Measurements from ENCODE around the gene STK10.

Gene STK10

DNA sequence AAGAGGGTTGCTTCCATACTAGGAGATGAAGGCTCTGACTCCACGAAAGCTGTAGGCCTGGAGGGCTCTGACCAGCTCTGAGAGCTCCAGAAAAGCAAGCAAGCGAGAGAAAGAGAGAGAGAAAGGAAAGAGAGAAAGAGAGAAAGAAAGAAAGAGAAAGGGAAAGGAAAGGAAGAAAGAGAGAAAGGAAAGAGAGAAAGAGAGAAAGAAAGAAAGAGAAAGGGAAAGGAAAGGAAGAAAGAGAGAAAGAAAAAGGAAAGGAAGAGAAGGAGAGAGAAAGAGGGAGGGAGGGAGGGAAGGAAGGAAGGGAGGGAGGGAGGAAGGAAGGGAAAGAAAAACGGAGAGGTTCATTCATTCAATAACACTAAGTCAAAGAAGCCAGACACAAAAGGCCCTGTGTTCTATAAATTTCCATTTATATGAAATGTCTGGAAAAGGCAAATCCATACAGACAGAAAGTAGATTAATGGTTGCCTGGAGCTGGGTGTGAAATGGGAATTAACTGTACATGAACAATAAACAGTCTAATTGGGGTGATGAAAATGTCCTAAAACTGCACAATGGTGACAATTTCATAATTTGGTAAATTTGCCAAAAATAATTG lies 1.8 kb upstream of the STK10 start:
- DNase-seq (ENCODE audit: low read depth, low spot score): no peak

DNA sequence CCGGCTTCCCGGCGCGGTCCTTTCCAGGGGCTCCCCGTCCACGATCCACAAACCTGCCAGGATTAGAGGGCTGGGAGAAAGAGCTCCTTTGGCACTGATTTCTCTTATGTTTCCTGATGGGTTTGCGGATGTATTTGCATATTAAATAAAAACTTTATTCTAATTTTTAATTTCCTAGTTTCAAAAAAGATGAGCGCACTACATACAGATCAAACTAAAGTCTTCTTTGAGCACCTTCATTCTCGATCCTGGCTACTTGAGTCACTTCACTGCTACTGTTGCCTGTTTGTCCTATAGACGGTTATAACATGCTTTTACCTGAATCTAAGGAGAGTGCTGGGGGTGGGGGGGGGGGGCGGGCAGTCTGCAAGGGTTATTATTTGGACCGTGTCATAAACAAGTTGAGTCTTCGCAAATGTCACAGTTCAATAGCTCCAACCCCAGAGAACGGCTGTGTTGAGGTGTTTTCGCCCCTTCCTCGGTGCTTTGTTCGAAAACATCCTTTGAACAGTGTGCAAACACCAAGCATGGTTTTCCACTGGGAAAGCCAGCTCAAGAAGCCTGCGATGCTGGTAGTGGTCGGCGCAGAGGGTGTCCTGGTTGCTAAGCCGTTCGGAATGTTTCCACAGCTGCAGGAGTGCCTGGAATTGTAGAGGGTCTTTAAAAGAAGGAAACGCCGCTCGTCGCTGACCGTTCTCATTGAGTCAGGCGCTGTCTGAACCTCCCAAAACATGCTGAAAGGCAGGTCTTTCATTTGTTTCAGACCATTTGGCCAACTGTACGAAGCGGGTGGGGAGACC lies 1.1 kb upstream of the STK10 start:
- DNase-seq (ENCODE audit: low read depth, low spot score): peak; percentile 83

DNA sequence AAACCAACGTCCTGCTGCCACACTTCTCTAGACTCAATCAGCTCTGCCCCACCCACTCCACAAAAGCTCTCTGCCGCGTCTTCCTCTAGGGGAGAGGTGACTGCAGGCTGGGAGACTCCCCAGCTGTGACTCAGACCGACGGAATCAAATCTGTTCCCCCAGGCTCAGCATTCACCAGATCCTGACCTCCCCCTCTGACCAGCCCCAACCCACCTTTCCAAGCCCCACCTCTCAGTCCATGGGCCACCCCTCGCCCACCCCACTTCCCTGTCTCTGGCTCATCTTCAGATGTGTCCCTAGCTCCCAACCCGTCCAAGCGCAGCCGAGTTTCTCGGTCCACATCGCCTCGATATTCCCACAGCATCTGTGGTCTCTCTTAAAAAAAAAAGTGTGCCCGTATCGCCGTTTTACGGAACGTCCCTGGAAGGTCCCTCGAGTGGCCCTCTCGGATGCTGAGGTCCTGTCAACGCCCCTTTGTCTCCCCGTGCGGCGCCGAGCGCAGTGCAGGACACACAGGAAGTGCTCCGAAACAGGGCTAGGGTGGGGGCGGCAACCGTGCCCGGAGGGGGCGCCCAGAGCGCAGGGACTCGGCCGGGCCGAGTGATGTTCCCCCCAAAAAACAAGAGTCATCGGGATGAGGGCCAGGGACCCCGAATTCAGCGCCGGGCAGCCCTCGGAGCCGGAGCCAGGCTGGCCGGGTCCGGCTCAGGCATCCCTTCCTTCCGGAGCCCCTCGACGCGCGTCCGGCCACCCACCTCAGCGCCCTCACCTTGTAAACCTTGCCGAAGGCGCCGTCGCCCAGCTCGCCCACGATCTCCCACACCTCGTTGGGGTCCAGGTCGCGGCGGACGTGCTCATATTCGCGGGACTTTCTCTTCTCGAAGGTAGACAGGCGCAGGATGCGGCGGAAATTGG lies 649 bp downstream of the STK10 start:
- DNase-seq (ENCODE audit: low read depth, low spot score): no peak

DNA sequence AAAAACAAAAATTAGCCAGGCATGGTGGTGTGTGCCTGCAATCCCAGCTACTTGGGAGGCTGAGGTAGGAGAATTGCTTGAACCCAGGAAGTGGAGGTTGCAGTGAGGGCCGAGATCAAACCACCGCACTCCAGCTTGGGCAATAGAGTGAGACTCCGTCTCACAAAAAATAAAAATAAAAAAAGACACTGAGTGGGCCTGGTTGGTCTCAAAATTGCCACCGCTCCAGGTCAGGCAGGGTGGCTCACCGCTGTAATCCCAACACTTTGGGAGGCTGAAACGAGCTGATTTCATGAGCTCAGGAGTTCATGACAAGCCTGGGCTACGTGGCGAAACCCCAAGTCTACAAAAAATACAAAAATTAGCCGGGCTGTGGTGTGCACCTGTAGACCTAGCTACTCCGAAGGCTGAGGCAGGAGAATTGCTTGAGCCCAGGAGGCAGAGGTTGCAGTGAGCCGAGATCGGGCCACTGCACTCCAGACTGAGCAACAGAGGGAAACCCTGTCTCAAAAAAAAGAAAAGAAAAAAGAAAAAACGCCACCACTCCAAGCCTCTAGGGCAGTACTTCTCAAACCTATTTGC lies 1.8 kb downstream of the STK10 start:
- DNase-seq (ENCODE audit: low read depth, low spot score): no peak

DNA sequence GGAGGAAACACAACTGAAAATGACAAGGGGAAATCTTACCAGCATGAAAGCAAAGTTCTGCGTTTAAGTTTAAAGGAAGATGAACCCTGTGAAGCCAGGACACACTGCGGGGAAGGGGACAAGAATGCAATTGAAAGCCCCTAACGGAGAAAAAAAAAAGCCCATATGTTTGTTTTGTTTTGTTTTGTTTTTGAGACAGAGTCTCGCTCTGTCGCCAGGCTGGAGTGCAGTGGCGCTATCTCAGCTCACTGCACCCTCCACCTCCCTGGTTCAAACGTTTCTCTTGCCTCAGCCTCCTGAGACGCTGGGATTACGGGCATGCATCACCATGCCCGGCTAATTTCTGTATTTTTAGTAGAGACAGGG lies 2.9 kb downstream of the STK10 start:
- DNase-seq (ENCODE audit: low read depth, low spot score): no peak

DNA sequence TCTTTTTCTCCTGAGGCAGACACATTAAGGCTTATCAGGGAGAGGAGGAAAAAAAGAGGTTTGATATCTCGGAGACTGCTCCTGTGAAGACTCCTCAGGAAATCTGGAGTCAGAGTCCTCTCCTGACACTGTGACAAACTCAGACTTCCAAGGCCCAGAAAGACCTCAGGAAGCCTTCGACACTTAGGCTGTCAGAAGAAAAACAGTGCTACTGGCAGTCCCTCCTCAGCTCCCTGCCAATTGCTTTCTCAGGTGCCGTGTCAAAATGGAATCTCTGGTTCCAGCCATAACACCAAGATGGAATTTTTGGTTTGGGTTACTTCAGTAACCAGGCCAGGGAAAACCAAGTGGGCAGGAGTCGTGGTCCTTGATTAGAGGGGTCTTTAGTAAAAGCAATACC lies 4.1 kb downstream of the STK10 start:
- DNase-seq (ENCODE audit: low read depth, low spot score): no peak

GRCh38 chr5:172182291-172182690 lies 5.7 kb downstream of the STK10 start:
- DNase-seq (ENCODE audit: low read depth, low spot score): no peak

GRCh38 chr5:172180936-172181335 lies 7.1 kb downstream of the STK10 start:
- no peak for DNase-seq (ENCODE audit: low read depth, low spot score)

DNA sequence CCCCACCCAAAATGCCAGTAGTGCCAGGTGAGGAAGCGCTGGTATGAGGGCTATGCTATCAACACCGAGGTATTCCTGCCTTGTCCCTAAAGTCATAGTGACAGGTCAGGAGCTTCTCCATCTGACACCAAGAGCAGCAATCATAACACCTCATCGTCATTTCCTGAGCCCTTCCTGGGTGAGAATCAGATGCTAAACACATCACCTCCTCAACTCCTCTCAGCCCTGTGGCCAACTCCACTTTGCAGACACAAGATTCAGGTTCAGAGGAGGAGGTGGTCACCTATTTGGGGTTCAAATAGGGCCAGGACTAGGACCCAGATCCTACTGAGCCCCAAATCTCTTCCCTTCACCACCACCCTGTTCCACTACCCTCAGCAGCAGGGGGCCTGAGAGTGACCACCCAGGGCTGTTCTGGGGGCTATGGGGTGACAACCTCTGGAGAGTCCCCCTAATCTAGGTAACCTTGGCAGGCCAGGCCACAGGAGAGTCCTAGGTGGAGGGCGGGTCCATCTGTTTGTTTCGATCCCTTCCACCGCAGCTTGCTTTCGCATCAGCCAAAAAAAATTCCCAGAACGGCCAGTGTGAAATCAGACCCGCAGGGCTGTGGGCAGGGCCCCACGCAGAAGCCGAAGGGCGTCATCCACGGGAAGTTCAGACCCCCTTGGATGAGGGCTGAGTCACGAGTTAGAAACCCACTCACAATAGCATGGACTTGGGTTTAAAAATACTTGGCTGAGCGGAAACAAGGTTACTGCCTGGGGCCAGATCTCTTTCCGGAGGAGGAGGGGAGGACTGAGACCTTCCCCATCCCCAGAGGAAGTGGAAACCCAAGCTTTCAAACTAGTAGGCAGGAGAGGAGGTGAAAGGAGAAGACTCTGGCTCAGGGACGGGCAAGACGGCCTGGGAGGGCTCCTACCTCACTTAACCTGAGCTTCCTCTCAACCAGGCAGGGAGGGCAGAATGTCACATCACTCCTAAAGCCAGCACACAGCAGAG lies 8.7 kb downstream of the STK10 start:
- peak; percentile 54 for DNase-seq (ENCODE audit: low read depth, low spot score)

DNA sequence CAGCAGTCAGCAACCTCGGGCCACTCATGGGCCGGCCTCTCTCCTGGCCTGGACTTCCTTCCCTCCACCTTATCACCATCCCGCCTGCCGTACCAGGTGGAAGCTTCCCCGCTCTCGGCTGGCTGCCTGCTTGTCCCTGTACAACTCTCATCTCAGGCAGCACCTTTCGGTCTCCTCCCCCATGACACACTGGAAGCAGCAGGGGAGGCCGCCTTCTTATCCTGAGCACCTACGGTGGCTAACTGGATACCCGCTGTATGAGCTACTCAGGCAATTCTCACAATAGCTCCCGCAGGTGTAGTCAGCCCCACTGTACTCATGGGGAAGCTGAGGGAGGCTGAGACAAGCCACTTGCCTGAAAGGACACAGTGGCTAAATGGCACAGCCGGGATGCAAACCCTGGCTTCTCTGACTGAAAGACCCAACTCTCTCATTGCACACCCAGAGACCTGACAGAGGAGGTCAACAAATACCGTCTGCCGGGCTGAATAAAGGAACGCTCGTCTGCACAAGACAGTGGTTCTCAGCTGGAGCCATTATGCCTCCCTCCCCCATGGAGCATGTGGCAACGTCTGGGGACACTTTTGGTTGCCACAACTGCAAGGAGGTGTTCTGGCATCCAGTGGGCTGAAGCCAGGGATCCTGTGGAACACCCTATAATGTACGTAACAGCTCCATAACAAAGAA lies 9.6 kb downstream of the STK10 start:
- no peak for DNase-seq (ENCODE audit: low read depth, low spot score)

DNA sequence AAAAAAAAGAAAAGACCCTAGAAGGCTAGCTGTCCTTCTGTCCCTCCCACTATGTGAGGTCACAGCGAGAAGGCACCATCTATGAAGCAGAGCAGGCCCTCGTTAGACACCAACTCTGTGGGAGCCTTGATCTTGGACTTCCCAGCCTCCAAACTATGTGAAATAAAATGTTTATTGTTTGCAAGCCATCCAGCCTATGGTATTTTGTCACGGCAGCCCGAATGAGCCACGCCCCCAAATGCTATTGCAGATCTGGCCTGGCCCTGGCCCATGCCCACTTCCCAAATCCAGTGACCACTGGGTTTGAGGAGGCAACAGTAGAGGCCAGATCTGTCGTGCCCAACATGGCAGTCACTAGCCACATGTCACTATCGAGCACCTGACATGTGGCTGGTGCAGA lies 10.8 kb downstream of the STK10 start:
- no peak for DNase-seq (ENCODE audit: low read depth, low spot score)

- no peak for DNase-seq (ENCODE audit: low read depth, low spot score)
These were observed 12.7 kb downstream of the STK10 start for GRCh38 chr5:172175263-172175719.

DNA sequence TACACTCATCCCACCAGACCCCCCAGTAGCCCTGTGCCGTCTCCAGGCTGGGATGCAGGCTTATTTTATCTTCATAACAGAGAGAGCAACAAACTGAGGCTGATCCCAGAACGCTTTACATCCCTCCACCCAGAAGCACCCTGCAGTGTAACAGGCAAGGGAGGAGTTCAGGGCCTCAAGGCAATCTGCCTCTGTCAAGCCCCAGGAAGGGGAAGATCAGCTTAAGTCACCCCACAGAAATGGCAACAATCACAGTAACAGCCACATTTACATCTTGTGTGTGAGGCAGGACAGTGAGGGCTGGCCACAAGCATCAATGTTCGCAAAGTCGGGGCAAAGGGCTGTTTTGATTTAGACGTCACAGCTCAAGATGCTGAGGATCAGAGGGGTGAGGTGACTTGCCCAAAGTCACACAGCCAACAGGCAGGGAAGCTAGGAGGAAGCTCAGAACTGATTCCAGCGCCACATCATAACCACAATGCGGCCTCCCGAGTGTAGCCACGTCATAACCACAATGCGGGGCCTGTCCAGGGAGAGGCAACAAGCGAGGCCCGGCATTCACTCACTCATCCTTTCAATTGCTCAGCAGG lies 14.4 kb downstream of the STK10 start:
- DNase-seq (ENCODE audit: low read depth, low spot score): no peak

GRCh38 chr5:172172912-172173563 lies 15.0 kb downstream of the STK10 start:
- no peak for DNase-seq (ENCODE audit: low read depth, low spot score)

DNA sequence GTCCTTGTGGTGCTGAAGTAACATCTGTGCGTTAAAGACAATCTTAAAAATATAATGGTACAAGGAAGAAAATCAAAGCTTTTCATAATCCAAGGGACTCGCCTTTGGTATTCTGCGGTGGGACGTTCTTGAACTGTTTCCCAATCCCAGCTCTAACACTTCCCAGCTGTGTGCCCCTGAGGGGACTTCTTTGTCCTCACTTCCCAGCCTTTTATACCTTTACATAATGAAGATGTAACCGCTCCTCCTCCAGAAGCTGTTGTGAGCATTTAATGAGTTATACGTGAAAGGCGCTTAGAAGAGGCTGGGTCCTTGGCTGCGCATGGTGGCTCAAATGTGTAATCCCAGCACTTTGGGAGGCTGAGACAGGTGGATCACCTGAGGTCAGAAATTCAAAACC lies 16.9 kb downstream of the STK10 start:
- DNase-seq (ENCODE audit: low read depth, low spot score): no peak

GRCh38 chr5:172170251-172170701 lies 17.7 kb downstream of the STK10 start:
- no peak for DNase-seq (ENCODE audit: low read depth, low spot score)

GRCh38 chr5:172169216-172169615 lies 18.8 kb downstream of the STK10 start:
- no peak for DNase-seq (ENCODE audit: low read depth, low spot score)

DNA sequence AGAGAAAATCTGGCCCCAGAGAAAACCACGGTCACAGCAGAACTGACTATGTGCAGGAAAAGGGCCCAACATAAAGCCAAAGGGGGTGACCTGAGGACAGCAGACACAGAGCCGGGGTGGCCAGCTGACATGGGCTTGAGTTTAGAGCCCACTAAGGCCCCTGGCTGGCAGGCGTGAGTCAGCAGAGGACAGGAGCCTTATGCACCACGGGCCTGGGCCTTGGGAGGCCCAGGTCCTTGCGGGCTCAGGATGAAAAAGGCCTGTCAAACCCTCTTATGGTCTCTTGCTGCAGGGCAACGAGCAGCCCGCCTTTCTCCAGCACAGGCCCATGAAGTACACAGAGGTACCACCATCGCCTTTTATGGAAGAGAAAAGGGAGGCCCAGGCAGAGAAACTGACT lies 19.7 kb downstream of the STK10 start:
- no peak for DNase-seq (ENCODE audit: low read depth, low spot score)

- no peak for DNase-seq (ENCODE audit: low read depth, low spot score)
These were observed 20.1 kb downstream of the STK10 start for GRCh38 chr5:172167895-172168294.

All from smooth muscle cell of the brain vasculature (primary cell).